Activated CD4-positive, alpha-beta T cell treated with anti-CD3 and anti-CD28 coated beads, Interleukin-2, amount 10 ng/mL, durations not matched to agents 24 days and 14 days (primary cell): ENCODE measurements around the gene TKFC. TPM values are rescaled to one million over a fixed set of nuclear protein-coding genes. Genes with fewer than 3 reads are reported as not detected.
A peak's percentile ranks its signal among the peaks of the same experiment; 100 is the strongest.
"Not testable (repeated sequence)": the region's sequence is repeated elsewhere in the genome, so short reads cannot be mapped to it uniquely, and the experiment has no call there.

Source experiments
- DNase-seq: peaks from one replicate; pipeline ENCODE4 v3.0.0; 2022
- H3K27ac Mint-ChIP-seq: one replicate; pipeline ENCODE4 v1.8.0; 2022; ENCODE audit warnings: mild to moderate bottlenecking, mixed read lengths
- H3K27me3 Mint-ChIP-seq: one replicate; pipeline ENCODE4 v1.8.0; 2022; ENCODE audit warnings: mixed read lengths
- H3K36me3 Mint-ChIP-seq: one replicate; pipeline ENCODE4 v1.8.0; 2022; ENCODE audit warnings: low read depth, mild to moderate bottlenecking, mixed read lengths
- H3K4me1 Mint-ChIP-seq: one replicate; pipeline ENCODE4 v1.8.0; 2021; ENCODE audit warnings: mixed read lengths
- H3K4me3 Mint-ChIP-seq: one replicate; pipeline ENCODE4 v1.8.0; 2022; ENCODE audit warnings: mild to moderate bottlenecking, moderate library complexity, mixed read lengths
- H3K9me3 Mint-ChIP-seq: one replicate; pipeline ENCODE4 v1.8.0; 2021; ENCODE audit warnings: mixed read lengths
- intact Hi-C: fragments of 100-400 bp; cut with micrococcal nuclease; formaldehyde crosslinking; loops from one replicate; pipeline ENCODE4 v1.15.1; 2023
- total RNA-seq: library from RNA; stranded (reverse); gene quantifications from 2 replicates; pipeline ENCODE4 v1.2.3, GENCODE V29; 2022

Gene TKFC
- total RNA-seq, 1 donor from 2014 or later, result 81.7 TPM

GRCh38 chr11:61377461-61378160, 44.6 kb downstream of the TKFC start:
- no peak overlapping the region for H3K27ac Mint-ChIP-seq
- H3K4me3 Mint-ChIP-seq, result no peak overlapping the region
- H3K27me3 Mint-ChIP-seq, result no peaks in the 10 kb centered on the region
- intact Hi-C loops, result no loop called here
- H3K4me1 Mint-ChIP-seq, result peaks cover 1% of the 10 kb centered on the region
- DNase-seq, result no peak
- no peaks in the 10 kb centered on the region for H3K9me3 Mint-ChIP-seq
- peaks cover 24% of the 10 kb centered on the region for H3K36me3 Mint-ChIP-seq

- intact Hi-C loops, result no loop called here
- no peak overlapping the region for H3K4me3 Mint-ChIP-seq
- H3K27me3 Mint-ChIP-seq, result no peaks in the 10 kb centered on the region
- H3K9me3 Mint-ChIP-seq, result no peaks in the 10 kb centered on the region
- DNase-seq, result no peak
- no peak overlapping the region for H3K27ac Mint-ChIP-seq
- H3K36me3 Mint-ChIP-seq, result peaks cover 21% of the 10 kb centered on the region
- H3K4me1 Mint-ChIP-seq, result peaks cover 1% of the 10 kb centered on the region
Measured at GRCh38 chr11:61378713-61379313, 45.8 kb downstream of the TKFC start.

- intact Hi-C loops, result no loop called here
- Mint-ChIP-seq H3K9me3 (no peaks in the 10 kb centered on the region), H3K4me1 (peaks cover 6% of the 10 kb centered on the region)
Measured at GRCh38 chr11:61380884-61381283, 47.9 kb downstream of the TKFC start.

GRCh38 chr11:61383859-61384258, 50.8 kb downstream of the TKFC start:
- not testable (repeated sequence) for H3K27me3 Mint-ChIP-seq, H3K36me3 Mint-ChIP-seq

More at GRCh38 chr11:61380884-61381283, 47.9 kb downstream of the TKFC start:
- Mint-ChIP-seq H3K36me3 (peaks cover 10% of the 10 kb centered on the region), H3K27me3 (no peaks in the 10 kb centered on the region), H3K4me3 (no peak overlapping the region), H3K27ac (no peak overlapping the region)
- DNase-seq, result no peak

GRCh38 chr11:61384271-61385242, 51.5 kb downstream of the TKFC start:
- H3K4me1 Mint-ChIP-seq, result peaks cover 6% of the 10 kb centered on the region
- intact Hi-C loops, result loop anchor here (1.0 to 5.0 kb wide), 5 partner anchors 22 to 607 kb away; partner anchors contain the start of gene TMEM138
- no peak overlapping the region for H3K4me3 Mint-ChIP-seq
- no peak for DNase-seq
- H3K27ac Mint-ChIP-seq, result no peak overlapping the region
- no peaks in the 10 kb centered on the region for H3K27me3 Mint-ChIP-seq
- peaks cover 2% of the 10 kb centered on the region for H3K9me3 Mint-ChIP-seq
- H3K36me3 Mint-ChIP-seq, result peaks cover 1% of the 10 kb centered on the region

More at GRCh38 chr11:61383859-61384258, 50.8 kb downstream of the TKFC start:
- H3K4me1 Mint-ChIP-seq, H3K27ac Mint-ChIP-seq, DNase-seq, H3K9me3 Mint-ChIP-seq, intact Hi-C loops, H3K4me3 Mint-ChIP-seq: not testable (repeated sequence)

GRCh38 chr11:61390161-61390560, 57.1 kb downstream of the TKFC start:
- Mint-ChIP-seq H3K27me3 (no peaks in the 10 kb centered on the region), H3K27ac (no peak overlapping the region), H3K4me3 (no peak overlapping the region), H3K9me3 (peaks cover 6% of the 10 kb centered on the region), H3K4me1 (peaks cover 22% of the 10 kb centered on the region), H3K36me3 (peaks cover 14% of the 10 kb centered on the region)
- intact Hi-C loops, result no loop called here
- DNase-seq, result no peak

- Mint-ChIP-seq H3K9me3 (peaks cover 6% of the 10 kb centered on the region), H3K27me3 (no peaks in the 10 kb centered on the region), H3K4me3 (peak overlapping the region; percentile 91), H3K36me3 (peaks cover 26% of the 10 kb centered on the region), H3K27ac (peak overlapping the region; percentile 92), H3K4me1 (peaks cover 18% of the 10 kb centered on the region)
- DNase-seq, result peak; percentile 68
- intact Hi-C loops, result loop anchor here (1.0 to 2.0 kb wide), 2 partner anchors 30 to 57 kb away; partner anchors contain the start of gene TMEM138
Measured at GRCh38 chr11:61392981-61393595, 60.1 kb downstream of the TKFC start.

Other genes with a start within 250 kb of the TKFC start
- gene CD5, start 230.7 kb upstream of the TKFC start, total RNA-seq, result 368 and 385 TPM in 2 replicates
- 13.3 and 13.7 TPM in 2 replicates for gene VPS37C, start 171.8 kb upstream of the TKFC start, total RNA-seq
- gene PGA3, start 129.7 kb upstream of the TKFC start, total RNA-seq, result not detected in 2 replicates
- not detected in 2 replicates for gene PGA4, start 110.9 kb upstream of the TKFC start, total RNA-seq
- gene PGA5, start 92.1 kb upstream of the TKFC start, total RNA-seq, result not detected in 2 replicates
- gene VWCE, start 37.9 kb upstream of the TKFC start, total RNA-seq, result 10.6 and 12.4 TPM in 2 replicates
- gene DDB1, start 123 bp upstream of the TKFC start, total RNA-seq, result 265 and 268 TPM in 2 replicates
- 34.9 and 35.1 TPM in 2 replicates for gene CYB561A3, start 28.7 kb downstream of the TKFC start, total RNA-seq
- 65.2 and 69.9 TPM in 2 replicates for gene TMEM138, start 29.1 kb downstream of the TKFC start, total RNA-seq
- gene TMEM216, start 59.4 kb downstream of the TKFC start, total RNA-seq, result 17.0 and 18.3 TPM in 2 replicates
- gene CPSF7, start 96.7 kb downstream of the TKFC start, total RNA-seq, result 140 and 143 TPM in 2 replicates
- gene SDHAF2, start 96.9 kb downstream of the TKFC start, total RNA-seq, result 46.0 and 46.1 TPM in 2 replicates
- gene LRRC10B, start 175.5 kb downstream of the TKFC start, total RNA-seq, result 0.14 TPM in 1 of 2 replicates, not detected in the other
- 0.23 and 0.43 TPM in 2 replicates for gene SYT7, start 247.8 kb downstream of the TKFC start, total RNA-seq